Activated T-helper 1 cell treated with Interleukin-2 at 50 U/mL for 16 hours (primary cell): ENCODE results near the gene UBE4A.
A peak's percentile ranks its signal among the peaks of the same experiment; 100 is the strongest.

Experiments used
- DNase-seq: peaks from one replicate; pipeline ENCODE4 v3.0.0-alpha.2; 2020; ENCODE audit warnings: low read depth

The UBE4A gene

GRCh38 chr11:118341815-118342489 is 17.4 kb upstream of the UBE4A start:
- DNase-seq = no peak

DNA sequence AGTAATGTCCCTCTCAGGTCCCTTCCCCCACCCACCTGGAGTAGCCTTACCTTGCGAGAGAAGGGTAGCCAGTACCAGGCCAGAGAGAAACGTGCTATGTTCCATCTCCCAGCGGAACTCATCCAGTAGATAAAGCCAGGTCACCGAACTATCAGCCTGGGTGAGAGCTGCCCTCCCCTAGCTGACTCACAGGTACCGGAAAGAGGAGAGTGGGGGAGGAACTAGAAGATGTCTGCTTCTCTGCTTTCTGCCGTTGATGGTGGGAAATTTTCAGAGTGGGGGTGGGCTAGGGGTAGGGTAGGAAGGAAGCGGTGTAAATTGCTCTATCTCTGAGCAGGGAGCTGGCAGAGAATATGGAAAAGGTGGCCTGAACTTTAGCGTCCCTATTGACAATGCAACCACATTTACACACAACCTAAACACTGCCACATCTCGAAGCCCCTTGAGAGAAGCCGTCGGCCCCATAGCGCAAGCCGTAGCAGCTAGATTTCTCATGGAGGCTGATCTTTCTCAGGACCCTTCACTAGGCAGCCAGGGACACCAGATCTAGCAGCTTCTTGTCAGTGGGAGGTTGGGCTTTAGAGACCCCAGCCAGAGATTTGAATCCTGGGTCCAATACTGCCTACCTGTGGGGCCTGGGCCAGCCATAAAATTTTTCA is 16.8 kb upstream of the UBE4A start, which contains the start of gene CD3D:
CD3D (minus strand) TSS at position 203 of the 659 bp plus-strand sequence; CDS start at position 105, 98 bp downstream.
- peak; percentile 49 for DNase-seq

DNA sequence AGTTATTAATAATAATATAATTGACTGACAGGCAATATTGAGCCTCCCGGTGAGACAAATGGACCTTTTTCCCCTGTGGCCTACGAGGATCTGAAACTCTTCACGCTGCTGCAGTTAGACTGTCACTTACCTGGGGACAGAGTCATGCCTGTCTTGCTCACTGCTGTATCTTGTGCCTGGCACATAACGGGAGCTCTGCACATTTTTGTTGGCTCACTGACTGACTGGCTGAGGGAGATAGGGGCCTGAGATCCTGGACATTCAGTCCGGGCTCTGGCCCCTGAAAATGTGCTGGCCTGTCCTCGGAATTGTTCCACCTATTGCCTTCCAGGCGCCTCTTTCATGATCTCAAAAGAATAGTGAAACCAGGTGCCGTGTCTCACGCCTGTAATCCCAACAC is 16.2 kb upstream of the UBE4A start:
- no peak for DNase-seq

DNA sequence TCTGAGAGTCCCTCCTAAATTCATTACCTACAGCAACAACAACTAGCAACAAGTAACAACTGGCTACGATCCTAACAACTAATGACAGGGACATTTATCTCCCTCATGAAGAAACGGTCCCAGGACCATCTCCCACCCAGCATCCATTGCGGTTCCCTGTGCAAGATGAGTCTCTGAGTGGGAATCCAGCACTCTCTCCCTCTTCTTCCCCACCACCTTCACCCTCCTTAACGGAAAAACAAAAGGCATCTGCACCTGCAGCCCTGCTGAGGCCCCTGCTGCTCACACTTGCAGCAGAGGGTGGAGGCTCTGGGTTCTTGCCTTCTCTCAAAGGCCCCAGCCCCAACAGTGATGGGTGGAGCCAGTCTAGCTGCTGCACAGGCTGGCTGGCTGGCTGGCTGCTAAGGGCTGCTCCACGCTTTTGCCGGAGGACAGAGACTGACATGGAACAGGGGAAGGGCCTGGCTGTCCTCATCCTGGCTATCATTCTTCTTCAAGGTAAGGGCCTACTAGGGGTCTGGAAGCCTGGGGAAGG is 15.4 kb upstream of the UBE4A start, which contains the start of gene CD3G:
CD3G (plus strand) TSS at position 364 of the 535 bp plus-strand sequence; CDS start at position 444, 80 bp downstream.
- DNase-seq = peak; percentile 67

- DNase-seq = no peak
Observed at GRCh38 chr11:118349475-118349874, 9.9 kb upstream of the UBE4A start.

GRCh38 chr11:118353084-118353710 is 6.2 kb upstream of the UBE4A start:
- DNase-seq = no peak

GRCh38 chr11:118358071-118358470 is 1.3 kb upstream of the UBE4A start:
- no peak for DNase-seq

GRCh38 chr11:118364956-118365615 is 5.7 kb downstream of the UBE4A start:
- DNase-seq = no peak

DNA sequence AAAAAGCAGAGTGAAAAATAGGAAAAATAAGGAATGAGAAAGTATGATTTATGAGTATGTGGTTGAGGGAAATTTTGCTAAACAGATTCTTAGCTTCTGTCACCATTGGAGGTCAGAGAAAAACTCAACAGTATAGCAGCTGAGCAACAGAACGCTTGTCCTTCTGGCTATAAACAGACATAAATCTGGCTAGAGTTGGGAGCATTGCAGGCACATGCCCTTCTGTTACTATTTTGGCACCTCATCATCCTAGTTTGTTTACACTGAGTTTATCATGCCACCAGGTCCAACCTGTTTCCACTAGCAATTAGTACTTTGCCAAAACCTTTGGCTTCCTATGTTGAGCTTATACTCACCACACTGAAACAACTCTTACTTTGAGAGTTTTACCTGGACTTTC is 6.9 kb downstream of the UBE4A start:
- no peak for DNase-seq

DNA sequence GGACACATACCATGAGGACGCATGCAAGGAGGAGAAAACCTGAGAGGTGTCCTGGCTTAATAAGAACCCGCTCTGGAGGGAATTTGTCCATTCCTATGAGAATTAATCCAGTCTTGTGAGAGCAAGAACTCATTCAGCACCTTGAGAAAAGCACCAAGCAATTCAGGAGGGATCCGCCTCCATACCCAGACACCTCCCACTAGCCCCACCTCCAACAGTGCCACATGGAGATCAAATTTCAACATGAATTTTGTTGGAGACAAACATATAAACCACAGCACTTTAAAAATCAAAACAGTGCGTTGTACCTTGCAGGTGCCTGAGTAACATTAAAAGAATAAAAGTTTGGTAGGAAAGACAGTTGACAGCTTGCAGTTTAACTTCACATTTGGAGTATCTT is 11.4 kb downstream of the UBE4A start:
- DNase-seq = no peak

DNA sequence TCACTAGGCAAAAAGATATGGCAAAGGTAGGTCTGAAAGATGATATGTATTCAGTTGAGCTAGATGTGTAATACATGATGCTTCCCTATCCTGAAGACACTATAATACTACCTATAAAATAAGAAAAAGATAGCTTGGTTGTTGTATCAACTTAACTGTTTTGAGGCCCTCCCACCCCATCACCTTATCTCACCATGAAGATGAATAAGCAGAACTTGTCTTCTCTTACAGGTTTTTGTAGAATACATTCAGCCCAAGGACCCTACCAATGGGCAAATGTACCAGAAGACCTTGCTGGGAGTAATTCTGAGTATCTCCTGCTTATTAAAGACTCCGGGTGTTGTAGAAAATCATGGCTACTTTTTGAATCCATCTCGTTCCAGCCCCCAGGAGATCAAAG is 13.9 kb downstream of the UBE4A start:
- no peak for DNase-seq

DNA sequence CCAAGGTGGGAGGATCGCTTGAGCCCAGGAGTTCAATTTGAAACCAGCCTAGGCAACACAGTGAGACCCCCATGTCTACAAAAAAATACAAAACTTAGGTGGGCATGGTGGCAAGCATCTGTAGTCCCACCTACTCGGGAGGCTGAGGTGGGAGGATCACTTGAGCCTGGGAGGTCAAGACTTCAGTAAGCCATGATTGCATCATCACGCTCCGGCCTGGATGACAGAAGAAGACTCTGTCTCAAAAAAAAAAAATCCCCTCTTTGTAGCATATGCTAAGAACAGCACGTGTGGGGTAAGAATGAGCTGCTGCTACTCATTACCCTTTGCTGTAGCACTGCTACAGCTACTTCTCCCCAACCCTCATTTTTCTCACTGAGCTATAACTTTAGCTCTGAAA is 14.5 kb downstream of the UBE4A start:
- DNase-seq = no peak

- DNase-seq = no peak
Observed at GRCh38 chr11:118374729-118375128, 15.3 kb downstream of the UBE4A start.

- no peak for DNase-seq
Observed at GRCh38 chr11:118375978-118376377, 16.6 kb downstream of the UBE4A start.

- no peak for DNase-seq
Observed at GRCh38 chr11:118379497-118379896, 20.1 kb downstream of the UBE4A start.

GRCh38 chr11:118380571-118380970 is 21.2 kb downstream of the UBE4A start:
- no peak for DNase-seq

- no peak for DNase-seq
Observed at GRCh38 chr11:118382954-118383353, 23.6 kb downstream of the UBE4A start.

- no peak for DNase-seq
Observed at GRCh38 chr11:118383657-118384056, 24.3 kb downstream of the UBE4A start.

DNA sequence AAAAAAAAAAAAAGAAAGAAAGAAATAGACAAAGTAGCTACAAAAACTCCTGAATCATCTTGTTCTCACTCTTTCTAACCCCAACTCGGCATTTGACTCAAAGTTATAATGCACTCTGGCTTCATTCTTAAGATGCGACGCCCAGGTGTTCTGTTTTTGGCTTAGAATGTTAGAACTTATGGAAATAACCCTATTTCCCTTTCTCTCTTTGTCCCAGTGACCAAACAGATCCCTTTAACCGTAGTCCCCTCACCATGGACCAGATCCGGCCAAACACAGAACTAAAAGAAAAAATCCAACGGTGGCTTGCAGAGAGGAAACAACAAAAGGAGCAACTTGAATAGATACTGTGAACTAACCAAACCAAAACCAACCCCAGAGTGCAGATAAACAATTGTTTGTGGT is 36.7 kb downstream of the UBE4A start:
- no peak for DNase-seq

DNA sequence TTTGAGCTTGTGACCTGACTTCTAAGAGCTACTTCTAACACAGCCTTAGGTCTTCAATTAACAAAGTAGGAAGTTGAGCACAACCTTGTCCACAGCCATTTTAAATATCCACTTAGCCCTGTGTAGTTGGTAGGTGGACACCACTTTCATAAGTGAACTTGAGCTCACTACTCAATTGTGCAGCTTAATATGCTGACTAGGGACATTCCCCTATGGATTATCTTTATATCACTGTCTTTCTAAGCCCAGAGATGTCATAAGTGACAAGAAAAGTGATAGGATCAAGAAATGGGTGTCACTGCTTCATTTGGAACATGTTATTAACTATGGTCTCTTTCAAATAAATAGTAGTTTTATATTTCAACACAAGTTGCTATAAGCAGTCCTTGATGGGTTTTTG is 38.0 kb downstream of the UBE4A start:
- DNase-seq = no peak

- DNase-seq = peak; percentile 10
Observed at GRCh38 chr11:118398791-118399559, 39.6 kb downstream of the UBE4A start.
